Activated B cell treated with CpG ODN at 0.5 μM for 24 hours (primary cell): ENCODE measurements around the gene ENTPD2. TPM values are rescaled to one million over a fixed set of nuclear protein-coding genes. Genes with fewer than 3 reads are reported as not detected.

Source experiments
- ATAC-seq: fragments of 200-7000 bp; cut with Tn5 transposase; one replicate; pipeline ENCODE4 v1.10.0; 2021; ENCODE audit warnings: low read depth, mild to moderate bottlenecking, moderate library complexity
- CTCF ChIA-PET: fragments of 350-600 bp; sonication (Branson Sonifier 250); formaldehyde crosslinking; loops from one replicate; lab custom pipeline; 2021; ENCODE audit warnings: antibody characterized with exemption; lab: Charles Lee
- POLR2A ChIA-PET: fragments of 350-600 bp; sonication (Branson Sonifier 250); formaldehyde crosslinking; loops from one replicate; lab custom pipeline; 2021; ENCODE audit warnings: antibody characterized with exemption; lab: Charles Lee
- DNase-seq: peaks from one replicate; pipeline ENCODE4 v3.0.0; 2022
- H3K27ac Mint-ChIP-seq: one replicate; pipeline ENCODE4 v1.8.0; 2020; ENCODE audit warnings: mixed read lengths
- H3K27me3 Mint-ChIP-seq: one replicate; pipeline ENCODE4 v1.8.0; 2021; ENCODE audit warnings: mixed read lengths
- H3K36me3 Mint-ChIP-seq: one replicate; pipeline ENCODE4 v1.8.0; 2021; ENCODE audit warnings: low read depth, mixed read lengths
- H3K4me1 Mint-ChIP-seq: one replicate; pipeline ENCODE4 v1.8.0; 2021; ENCODE audit warnings: mixed read lengths
- H3K4me3 Mint-ChIP-seq: one replicate; pipeline ENCODE4 v1.8.0; 2020; ENCODE audit warnings: mild to moderate bottlenecking, mixed read lengths
- H3K9me3 Mint-ChIP-seq: one replicate; pipeline ENCODE4 v1.8.0; 2020; ENCODE audit warnings: mixed read lengths
- intact Hi-C: fragments of 100-400 bp; cut with micrococcal nuclease; formaldehyde crosslinking; loops from one replicate; pipeline ENCODE4 v1.15.1; 2024
- total RNA-seq: library from RNA; stranded (reverse); gene quantifications from 2 replicates; pipeline ENCODE4 v1.2.3, GENCODE V29; 2022
- TF ChIP-seq, protein P1 (sequence below): fragments of 200-600 bp; IDR thresholded peaks from one replicate; pipeline ENCODE4 v1.8.0; 2022; ENCODE audit warnings: antibody characterized with exemption, mild to moderate bottlenecking

Gene ENTPD2
- not detected in 2 replicates for total RNA-seq

- Mint-ChIP-seq H3K36me3 (no peaks in the 10 kb centered on the region), H3K4me1 (peaks cover 3% of the 10 kb centered on the region), H3K4me3 (no peak within 1 kb of the TSS), H3K9me3 (no peaks in the 10 kb centered on the region), H3K27me3 (peaks cover 16% of the 10 kb centered on the region), H3K27ac (no peak within 1 kb of the TSS)
- TF ChIP-seq, protein P1, sequence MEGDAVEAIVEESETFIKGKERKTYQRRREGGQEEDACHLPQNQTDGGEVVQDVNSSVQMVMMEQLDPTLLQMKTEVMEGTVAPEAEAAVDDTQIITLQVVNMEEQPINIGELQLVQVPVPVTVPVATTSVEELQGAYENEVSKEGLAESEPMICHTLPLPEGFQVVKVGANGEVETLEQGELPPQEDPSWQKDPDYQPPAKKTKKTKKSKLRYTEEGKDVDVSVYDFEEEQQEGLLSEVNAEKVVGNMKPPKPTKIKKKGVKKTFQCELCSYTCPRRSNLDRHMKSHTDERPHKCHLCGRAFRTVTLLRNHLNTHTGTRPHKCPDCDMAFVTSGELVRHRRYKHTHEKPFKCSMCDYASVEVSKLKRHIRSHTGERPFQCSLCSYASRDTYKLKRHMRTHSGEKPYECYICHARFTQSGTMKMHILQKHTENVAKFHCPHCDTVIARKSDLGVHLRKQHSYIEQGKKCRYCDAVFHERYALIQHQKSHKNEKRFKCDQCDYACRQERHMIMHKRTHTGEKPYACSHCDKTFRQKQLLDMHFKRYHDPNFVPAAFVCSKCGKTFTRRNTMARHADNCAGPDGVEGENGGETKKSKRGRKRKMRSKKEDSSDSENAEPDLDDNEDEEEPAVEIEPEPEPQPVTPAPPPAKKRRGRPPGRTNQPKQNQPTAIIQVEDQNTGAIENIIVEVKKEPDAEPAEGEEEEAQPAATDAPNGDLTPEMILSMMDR, result no peak
- DNase-seq, result peak; percentile 36
- ChIA-PET POLR2A (no interaction called here), CTCF (no interaction called here)
- ATAC-seq, result peak; percentile 70
- intact Hi-C loops, result no loop called here
Measured at GRCh38 chr9:137053944-137054931, at the start of gene ENTPD2. ENTPD2 (minus strand) TSS chr9:137054061; CDS start chr9:137053997, 64 bp downstream.

DNA sequence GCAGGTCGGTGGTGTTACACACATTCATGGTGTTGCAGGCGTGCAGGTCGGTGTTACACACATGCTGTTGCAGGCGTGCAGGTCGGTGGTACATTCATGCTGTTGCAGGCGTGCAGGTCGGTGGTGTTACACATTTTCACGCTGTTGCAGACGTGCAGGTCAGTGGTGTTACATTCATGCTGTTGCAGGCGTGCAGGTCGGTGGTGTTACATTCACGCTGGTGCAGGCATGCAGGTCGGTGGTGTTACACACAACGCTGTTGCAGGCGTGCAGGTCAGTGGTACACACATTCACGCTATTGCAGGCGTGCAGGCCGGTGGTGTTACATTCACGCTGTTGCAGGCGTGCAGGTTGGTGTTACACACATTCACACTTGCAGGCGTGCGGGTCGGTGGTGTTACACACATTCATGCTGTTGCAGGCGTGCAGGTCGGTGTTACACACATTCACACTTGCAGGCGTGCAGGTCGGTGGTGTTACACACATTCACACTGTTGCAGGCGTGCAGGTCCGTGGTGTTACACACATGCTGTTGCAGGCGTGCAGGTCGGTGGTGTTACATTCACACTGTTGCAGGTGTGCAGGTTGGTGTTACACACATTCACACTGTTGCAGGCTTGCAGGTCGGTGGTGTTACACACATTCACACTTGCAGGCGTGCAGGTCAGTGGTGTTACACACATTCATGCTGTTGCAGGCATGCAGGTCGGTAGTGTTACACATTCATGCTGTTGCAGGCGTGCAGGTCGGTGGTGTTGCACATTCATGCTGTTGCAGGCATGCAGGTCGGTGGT lies 49.5 kb upstream of the ENTPD2 start:
- no peak overlapping the region for H3K27ac Mint-ChIP-seq
- no peaks in the 10 kb centered on the region for H3K9me3 Mint-ChIP-seq
- H3K36me3 Mint-ChIP-seq, result peaks cover 19% of the 10 kb centered on the region

GRCh38 chr9:137099231-137099630 lies 45.4 kb upstream of the ENTPD2 start:
- Mint-ChIP-seq H3K9me3 (no peaks in the 10 kb centered on the region), H3K4me3 (no peak overlapping the region), H3K4me1 (peaks cover 7% of the 10 kb centered on the region), H3K36me3 (peaks cover 34% of the 10 kb centered on the region), H3K27ac (no peak overlapping the region), H3K27me3 (no peaks in the 10 kb centered on the region)
- intact Hi-C loops, result no loop called here
- TF ChIP-seq, protein P1, result no peak
- ChIA-PET POLR2A (no interaction called here), CTCF (no interaction called here)
- DNase-seq (no peak), ATAC-seq (no peak)

More for the DNA sequence above, 49.5 kb upstream of the ENTPD2 start:
- TF ChIP-seq, protein P1, result no peak
- ChIA-PET POLR2A (no interaction called here), CTCF (no interaction called here)
- no peak for ATAC-seq
- Mint-ChIP-seq H3K4me3 (no peak overlapping the region), H3K4me1 (no peaks in the 10 kb centered on the region), H3K27me3 (no peaks in the 10 kb centered on the region)
- DNase-seq, result no peak
- intact Hi-C loops, result no loop called here

- peaks cover 40% of the 10 kb centered on the region for H3K36me3 Mint-ChIP-seq
- ChIA-PET POLR2A (interaction anchor here (1.5 kb wide), 1 partner anchor 125 kb away, joined by 4 read pairs; the partner anchor contains the start of gene RNF208), CTCF (no interaction called here)
- intact Hi-C loops, result no loop called here
- H3K27ac Mint-ChIP-seq, result no peak overlapping the region
- no peak for DNase-seq
- no peaks in the 10 kb centered on the region for H3K9me3 Mint-ChIP-seq
- no peak for ATAC-seq
- no peaks in the 10 kb centered on the region for H3K27me3 Mint-ChIP-seq
- TF ChIP-seq, protein P1, result no peak
- H3K4me3 Mint-ChIP-seq, result no peak overlapping the region
- peaks cover 7% of the 10 kb centered on the region for H3K4me1 Mint-ChIP-seq
Measured at GRCh38 chr9:137097761-137098462, 44.1 kb upstream of the ENTPD2 start.
